H9 (cell line): ENCODE results near the gene TFCP2. TPM values are rescaled to one million over a fixed set of nuclear protein-coding genes. Genes with fewer than 3 reads are reported as not detected.

Experiments
- DNase-seq: peaks from one replicate; pipeline ENCODE4 v3.0.0-alpha.2; 2017
- H2AFZ ChIP-seq: one replicate; pipeline ENCODE4 v1.6.1; 2013; ENCODE audit warnings: mild to moderate bottlenecking, low read length, control low read depth, moderate library complexity
- H2AK5ac ChIP-seq: 2 replicates; pipeline ENCODE4 v1.6.1; 2013; ENCODE audit warnings: low read length, control low read depth, mixed read lengths; ENCODE audit not compliant: insufficient read length
- H2BK120ac ChIP-seq: one replicate; pipeline ENCODE4 v1.6.1; 2013; ENCODE audit warnings: low read depth, mild to moderate bottlenecking, low read length, control low read depth, inconsistent platforms; ENCODE audit not compliant: poor library complexity, severe bottlenecking
- H2BK12ac ChIP-seq: 2 replicates; pipeline ENCODE4 v1.6.1; 2013; ENCODE audit warnings: low read length, control low read depth, mixed read lengths, low read depth; ENCODE audit not compliant: insufficient read length
- H2BK15ac ChIP-seq: 2 replicates; pipeline ENCODE4 v1.6.1; 2013; ENCODE audit warnings: low read depth, low read length, control low read depth
- H2BK20ac ChIP-seq: one replicate; pipeline ENCODE4 v1.6.1; 2013; ENCODE audit warnings: low read depth, mild to moderate bottlenecking, low read length, control low read depth, inconsistent platforms; ENCODE audit not compliant: poor library complexity, severe bottlenecking
- H2BK5ac ChIP-seq: 2 replicates; pipeline ENCODE4 v1.6.1; 2013; ENCODE audit warnings: low read length, control low read depth, mixed read lengths; ENCODE audit not compliant: insufficient read length
- H3K14ac ChIP-seq: 2 replicates; pipeline ENCODE4 v1.6.1; 2013; ENCODE audit warnings: low read length, control low read depth; ENCODE audit not compliant: insufficient read depth
- H3K18ac ChIP-seq: 2 replicates; pipeline ENCODE4 v1.6.1; 2013; ENCODE audit warnings: low read depth, mild to moderate bottlenecking, mixed read lengths, low read length, control low read depth; ENCODE audit not compliant: insufficient read length
- H3K23ac ChIP-seq: 2 replicates; pipeline ENCODE4 v1.6.1; 2013; ENCODE audit warnings: low read length, control low read depth, mixed read lengths, low read depth; ENCODE audit not compliant: insufficient read length
- H3K23me2 ChIP-seq: 2 replicates; pipeline ENCODE4 v1.6.1; 2013; ENCODE audit warnings: low read depth, mild to moderate bottlenecking, mixed read lengths, low read length, control low read depth; ENCODE audit not compliant: insufficient read length, poor library complexity, severe bottlenecking
- H3K27ac ChIP-seq: 2 replicates; pipeline ENCODE4 v1.5.1; 2013; ENCODE audit warnings: low read length, control low read depth, mixed read lengths, low read depth; ENCODE audit not compliant: insufficient read length
- H3K27me3 ChIP-seq: 2 replicates; pipeline ENCODE4 v1.6.1; 2013; ENCODE audit warnings: low read length, control low read depth, inconsistent platforms; ENCODE audit not compliant: insufficient read depth
- H3K4ac ChIP-seq: 2 replicates; pipeline ENCODE4 v1.6.1; 2013; ENCODE audit warnings: low read depth, mild to moderate bottlenecking, control low read depth, inconsistent platforms, low read length, moderate library complexity
- H3K4me1 ChIP-seq: 2 replicates; pipeline ENCODE4 v1.6.1; 2013; ENCODE audit warnings: low read length, control low read depth, inconsistent platforms; ENCODE audit not compliant: insufficient read depth
- H3K4me2 ChIP-seq: 2 replicates; pipeline ENCODE4 v1.6.1; 2013; ENCODE audit warnings: low read length, control low read depth, mixed read lengths; ENCODE audit not compliant: insufficient read length, insufficient read depth
- H3K56ac ChIP-seq: 2 replicates; pipeline ENCODE4 v1.6.1; 2013; ENCODE audit warnings: low read depth, mild to moderate bottlenecking, mixed read lengths, low read length, control low read depth; ENCODE audit not compliant: insufficient read length
- H3K79me1 ChIP-seq: 2 replicates; pipeline ENCODE4 v1.6.1; 2013; ENCODE audit warnings: low read depth, mild to moderate bottlenecking, moderate library complexity, low read length, control low read depth, inconsistent platforms; ENCODE audit not compliant: insufficient read depth, poor library complexity, severe bottlenecking
- H3K79me2 ChIP-seq: 2 replicates; pipeline ENCODE4 v1.6.1; 2013; ENCODE audit warnings: low read length, control low read depth, inconsistent platforms; ENCODE audit not compliant: insufficient read depth
- H3K9ac ChIP-seq: 2 replicates; pipeline ENCODE4 v1.6.1; 2013; ENCODE audit warnings: low read length, control low read depth, mixed read lengths; ENCODE audit not compliant: insufficient read length; ENCODE audit errors: extremely low read depth
- H3K9me3 ChIP-seq: one replicate; pipeline ENCODE4 v1.6.1; 2013; ENCODE audit warnings: low read depth, low read length, inconsistent platforms; ENCODE audit not compliant: control insufficient read depth
- H3T11ph ChIP-seq: one replicate; pipeline ENCODE4 v1.6.1; 2013; ENCODE audit warnings: mild to moderate bottlenecking, low read length, control low read depth, inconsistent platforms
- H4K20me1 ChIP-seq: one replicate; pipeline ENCODE4 v1.6.1; 2013; ENCODE audit not compliant: control insufficient read depth, insufficient read length, insufficient read depth
- H4K5ac ChIP-seq: 2 replicates; pipeline ENCODE4 v1.6.1; 2013; ENCODE audit warnings: low read depth, mild to moderate bottlenecking, mixed read lengths, low read length, control low read depth; ENCODE audit not compliant: insufficient read length
- H4K8ac ChIP-seq: replicated peaks from 2 replicates; pipeline ENCODE4 v1.6.1; 2013; ENCODE audit warnings: low read length, control low read depth, mixed read lengths, low read depth; ENCODE audit not compliant: insufficient read length
- H4K91ac ChIP-seq: 2 replicates; pipeline ENCODE4 v1.6.1; 2013; ENCODE audit warnings: low read depth, mild to moderate bottlenecking, moderate library complexity, mixed read lengths, low read length, control low read depth; ENCODE audit not compliant: insufficient read length
- H3K27ac Mint-ChIP-seq, 3 experiments: 2 replicates in 2 of 3; 3 replicates in 1 of 3; pipeline ENCODE4 v1.8.0; 2020 to 2021; ENCODE audit warnings: mixed read lengths in 3 of 3, mild to moderate bottlenecking in 1 of 3, moderate library complexity in 1 of 3
- H3K27me3 Mint-ChIP-seq: 2 replicates; pipeline ENCODE4 v1.8.0; 2021; ENCODE audit warnings: low read depth, mild to moderate bottlenecking, moderate library complexity, mixed read lengths
- H3K36me3 Mint-ChIP-seq, 3 experiments: 2 replicates in 2 of 3; 3 replicates in 1 of 3; pipeline ENCODE4 v1.8.0; 2020 to 2021; ENCODE audit warnings: low read depth in 3 of 3, mixed read lengths in 3 of 3; ENCODE audit not compliant: insufficient read depth in 1 of 3
- H3K4me1 Mint-ChIP-seq, 2 experiments: 2 replicates each; pipeline ENCODE4 v1.8.0; 2020; ENCODE audit warnings: mixed read lengths in 2 of 2
- H3K4me3 Mint-ChIP-seq, 2 experiments: 2 replicates in 1 of 2; 3 replicates in 1 of 2; pipeline ENCODE4 v1.8.0; 2020 to 2021; ENCODE audit warnings: mild to moderate bottlenecking in 2 of 2, mixed read lengths in 2 of 2, moderate library complexity in 1 of 2
- H3K9me3 Mint-ChIP-seq, 2 experiments: 2 replicates in 1 of 2; 3 replicates in 1 of 2; pipeline ENCODE4 v1.8.0; 2020; ENCODE audit warnings: mild to moderate bottlenecking in 2 of 2, mixed read lengths in 2 of 2, moderate library complexity in 1 of 2
- WGBS: extraction: QIAGEN DNeasy Blood & Tissue Kit; methylation state at CpG from one replicate; pipeline ENCODE4 v1.1.7; 2013; ENCODE audit warnings: missing lambda C conversion rate, low lambda C conversion rate, mixed read lengths; ENCODE audit not compliant: insufficient read length; ENCODE audit errors: extremely low coverage; 5-methylcytosine and 5-hydroxymethylcytosine counted together
- total RNA-seq: library from RNA; stranded (reverse); gene quantifications from 2 replicates; pipeline ENCODE4 v1.2.1, GENCODE V29; 2021
- TF ChIP-seq, protein P1 (sequence below): fragments of 200-600 bp; sonication (generic); conservative IDR thresholded peaks from 3 replicates; pipeline ENCODE4 v1.8.0; 2021; ENCODE audit warnings: antibody characterized with exemption, mild to moderate bottlenecking

TFCP2 gene
- total RNA-seq, 1 experiment from 2014 or later, result 27.1 TPM

DNA sequence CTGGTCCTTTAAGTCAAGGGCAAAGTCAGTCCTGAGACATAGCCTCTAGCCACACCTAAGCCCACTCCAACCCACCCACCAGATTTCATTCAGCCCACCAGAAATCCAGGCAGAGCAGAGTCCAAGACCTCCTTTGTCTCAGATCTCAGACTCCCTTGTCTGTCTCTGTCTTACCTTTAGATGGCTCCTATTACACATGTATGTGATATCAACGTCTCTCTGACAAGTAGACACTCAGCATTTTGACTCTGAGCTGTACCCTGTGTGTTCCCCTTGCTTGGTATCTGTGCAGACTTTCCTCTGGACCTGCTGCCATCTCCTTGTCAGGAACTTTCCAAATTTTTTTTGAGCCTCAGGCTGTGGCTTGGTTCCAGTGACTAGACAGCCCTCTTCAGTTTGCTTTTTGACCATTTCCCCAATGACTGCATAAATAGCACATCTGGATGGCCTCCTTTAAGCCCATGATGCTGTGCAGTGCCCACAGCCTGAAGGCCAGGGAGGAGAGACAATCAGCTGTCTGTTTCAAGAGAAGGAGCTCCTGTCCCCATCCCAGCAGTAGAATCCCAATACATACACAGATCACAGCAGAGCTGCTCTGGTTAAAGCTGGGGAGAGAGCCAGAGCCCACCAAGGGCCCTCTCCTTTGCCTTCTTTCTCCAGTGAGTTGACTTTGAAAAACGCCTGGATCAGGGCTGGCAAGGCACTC lies 37.9 kb upstream of the TFCP2 start:
- Histone ChIP-seq H4K91ac (no peak overlapping the region), H3K18ac (no peak overlapping the region), H2BK12ac (no peak overlapping the region), H3K23ac (no peak overlapping the region), H3K9ac (no peak overlapping the region), H3T11ph (no peak overlapping the region), H2BK20ac (no peak overlapping the region), H3K27me3 (no peaks in the 10 kb centered on the region), H2BK15ac (no peak overlapping the region), H3K4me1 (no peaks in the 10 kb centered on the region), H4K8ac (no peak overlapping the region), H3K4ac (no peak overlapping the region), H3K79me1 (no peaks in the 10 kb centered on the region), H3K23me2 (no peaks in the 10 kb centered on the region), H2BK120ac (no peak overlapping the region), H4K20me1 (no peaks in the 10 kb centered on the region), H3K9me3 (no peaks in the 10 kb centered on the region), H3K56ac (no peak overlapping the region), H3K14ac (no peak overlapping the region; the same call in 1 of the 2 replicates), H2AK5ac (no peak overlapping the region), H2AFZ (no peak overlapping the region), H3K27ac (no peak overlapping the region), H3K79me2 (no peaks in the 10 kb centered on the region), H4K5ac (no peak overlapping the region), H3K4me2 (no peak overlapping the region), H2BK5ac (no peak overlapping the region)
- Mint-ChIP-seq H3K27me3 (no peaks in the 10 kb centered on the region), H3K4me1 (no peaks in the 10 kb centered on the region), H3K9me3 (no peaks in the 10 kb centered on the region), H3K27ac (no peak overlapping the region), H3K4me3 (no peak overlapping the region), H3K36me3 (peaks cover 0 to 19% (median 8%) of the 10 kb centered on the region in 3 experiments; a peak in 5 of 7 replicates)
- no peak for DNase-seq
- WGBS, result no CpG with 5 or more reads among the region's 2 CpGs
- TF ChIP-seq, protein P1, sequence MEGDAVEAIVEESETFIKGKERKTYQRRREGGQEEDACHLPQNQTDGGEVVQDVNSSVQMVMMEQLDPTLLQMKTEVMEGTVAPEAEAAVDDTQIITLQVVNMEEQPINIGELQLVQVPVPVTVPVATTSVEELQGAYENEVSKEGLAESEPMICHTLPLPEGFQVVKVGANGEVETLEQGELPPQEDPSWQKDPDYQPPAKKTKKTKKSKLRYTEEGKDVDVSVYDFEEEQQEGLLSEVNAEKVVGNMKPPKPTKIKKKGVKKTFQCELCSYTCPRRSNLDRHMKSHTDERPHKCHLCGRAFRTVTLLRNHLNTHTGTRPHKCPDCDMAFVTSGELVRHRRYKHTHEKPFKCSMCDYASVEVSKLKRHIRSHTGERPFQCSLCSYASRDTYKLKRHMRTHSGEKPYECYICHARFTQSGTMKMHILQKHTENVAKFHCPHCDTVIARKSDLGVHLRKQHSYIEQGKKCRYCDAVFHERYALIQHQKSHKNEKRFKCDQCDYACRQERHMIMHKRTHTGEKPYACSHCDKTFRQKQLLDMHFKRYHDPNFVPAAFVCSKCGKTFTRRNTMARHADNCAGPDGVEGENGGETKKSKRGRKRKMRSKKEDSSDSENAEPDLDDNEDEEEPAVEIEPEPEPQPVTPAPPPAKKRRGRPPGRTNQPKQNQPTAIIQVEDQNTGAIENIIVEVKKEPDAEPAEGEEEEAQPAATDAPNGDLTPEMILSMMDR, result no peak
